H1 (cell line): ENCODE measurements around the gene FBXL17. TPM values are rescaled to one million over a fixed set of nuclear protein-coding genes. Genes with fewer than 3 reads are reported as not detected.

Source experiments
- CTCF ChIA-PET: fragments of 300-600 bp; sonication (Branson Sonifier 250); formaldehyde crosslinking; loops from one replicate; lab custom pipeline; 2021; ENCODE audit not compliant: partially characterized antibody; lab: Charles Lee
- POLR2A ChIA-PET: fragments of 300-600 bp; sonication (Branson Sonifier 250); formaldehyde crosslinking; loops from one replicate; lab custom pipeline; 2021; ENCODE audit warnings: inconsistent platforms; ENCODE audit not compliant: partially characterized antibody; lab: Charles Lee
- DNase-seq, 2 experiments: peaks; one replicate each; pipeline versions ENCODE4 v3.0.0 to v3.0.0-alpha.2; 2010 to 2022; ENCODE audit warnings: low spot score in 2 of 2, low read depth in 1 of 2, mixed read lengths in 1 of 2
- FAIRE-seq: peaks from 2 replicates; lab custom pipeline; 2011; peaks lifted over from hg19 to GRCh38; lab: Jason Lieb, UNC
- H2AFZ ChIP-seq: 2 replicates; pipeline ENCODE4 v1.8.1; 2012; ENCODE audit warnings: low read length, inconsistent platforms
- H2AK5ac ChIP-seq: 2 replicates; pipeline ENCODE4 v1.6.1; 2013; ENCODE audit warnings: low read depth, low read length
- H2BK120ac ChIP-seq: replicated peaks from 2 replicates; pipeline ENCODE3; 2013; ENCODE audit warnings: low read depth, low read length, inconsistent platforms
- H2BK12ac ChIP-seq: 2 replicates; pipeline ENCODE4 v1.6.1; 2013; ENCODE audit warnings: low read depth, low read length
- H2BK15ac ChIP-seq: 2 replicates; pipeline ENCODE4 v1.6.1; 2013; ENCODE audit warnings: low read length
- H2BK20ac ChIP-seq: 2 replicates; pipeline ENCODE4 v1.6.1; 2013; ENCODE audit warnings: low read length
- H2BK5ac ChIP-seq: 2 replicates; pipeline ENCODE4 v1.6.1; 2013; ENCODE audit warnings: low read depth, low read length
- H3K14ac ChIP-seq: 2 replicates; pipeline ENCODE4 v1.6.1; 2013; ENCODE audit warnings: inconsistent platforms; ENCODE audit not compliant: insufficient read length
- H3K18ac ChIP-seq: 2 replicates; pipeline ENCODE4 v1.6.1; 2013; ENCODE audit warnings: low read length; ENCODE audit errors: extremely low read depth
- H3K23ac ChIP-seq: 2 replicates; pipeline ENCODE4 v1.6.1; 2013; ENCODE audit warnings: inconsistent platforms; ENCODE audit not compliant: insufficient read length
- H3K23me2 ChIP-seq: 2 replicates; pipeline ENCODE4 v1.6.1; 2013; ENCODE audit warnings: low read depth, low read length
- H3K27ac ChIP-seq: 2 replicates; pipeline ENCODE4 v1.6.1; 2011; ENCODE audit warnings: low read depth, low read length, inconsistent platforms
- H3K27me3 ChIP-seq, 4 experiments: replicated peaks in 1 of 4; 1 replicate in 1 of 4; 2 replicates in 3 of 4; pipeline versions ENCODE4 v1.6.1 to v1.8.1; 2011 to 2013; ENCODE audit warnings: low read length in 3 of 4, mild to moderate bottlenecking in 3 of 4, inconsistent platforms in 2 of 4, mixed read lengths in 2 of 4, moderate library complexity in 1 of 4; ENCODE audit not compliant: control insufficient read depth in 3 of 4, insufficient read depth in 3 of 4; ENCODE audit errors: extremely low read depth in 1 of 4
- H3K36me3 ChIP-seq, 4 experiments: 2 replicates each; pipeline versions ENCODE4 v1.6.1 to v1.8.1; 2011 to 2013; ENCODE audit warnings: mild to moderate bottlenecking in 4 of 4, low read length in 3 of 4, moderate library complexity in 2 of 4, control low read depth in 1 of 4, inconsistent platforms in 1 of 4; ENCODE audit not compliant: insufficient read depth in 4 of 4, control insufficient read depth in 2 of 4
- H3K4ac ChIP-seq: replicated peaks from 2 replicates; pipeline ENCODE3; 2013; ENCODE audit warnings: low read length, low read depth, mixed read lengths, inconsistent platforms; ENCODE audit not compliant: insufficient read length
- H3K4me1 ChIP-seq, 4 experiments: replicated peaks in 1 of 4; 1 replicate in 1 of 4; 2 replicates in 3 of 4; pipeline versions ENCODE4 v1.6.1 to v1.8.1; 2011 to 2013; ENCODE audit warnings: low read length in 3 of 4, inconsistent platforms in 2 of 4, mixed read lengths in 1 of 4; ENCODE audit not compliant: insufficient read depth in 4 of 4, control insufficient read depth in 3 of 4
- H3K4me2 ChIP-seq, 2 experiments: 2 replicates each; pipeline versions ENCODE4 v1.6.1 to v1.8.1; 2011 to 2013; ENCODE audit warnings: low read depth in 2 of 2, low read length in 2 of 2, control low read depth in 1 of 2, inconsistent platforms in 1 of 2, mild to moderate bottlenecking in 1 of 2; ENCODE audit not compliant: insufficient read depth in 1 of 2
- H3K4me3 ChIP-seq, 4 experiments: fragments of 200-600, 300-600 bp in 1 of 4; sonication (generic), shearing (Covaris generic), sonication (Bioruptor Twin) in 1 of 4; 2 replicates each; pipeline versions ENCODE4 v1.5.1 to v1.8.1; 2011 to 2016; ENCODE audit warnings: low read length in 4 of 4, low read depth in 3 of 4, control low read depth in 2 of 4, inconsistent platforms in 2 of 4, mild to moderate bottlenecking in 2 of 4, mixed read lengths in 1 of 4, moderate library complexity in 1 of 4; ENCODE audit not compliant: insufficient read depth in 2 of 4; ENCODE audit errors: extremely low read depth in 1 of 4
- H3K56ac ChIP-seq: replicated peaks from 2 replicates; pipeline ENCODE3; 2013; ENCODE audit warnings: low read depth, mild to moderate bottlenecking, mixed read lengths, low read length, inconsistent platforms; ENCODE audit not compliant: insufficient read length
- H3K79me1 ChIP-seq: 2 replicates; pipeline ENCODE4 v1.6.1; 2013; ENCODE audit warnings: low read depth, low read length, control low read depth
- H3K79me2 ChIP-seq, 2 experiments: 2 replicates each; pipeline versions ENCODE4 v1.6.1 to v1.8.1; 2012 to 2013; ENCODE audit warnings: low read length in 2 of 2, mild to moderate bottlenecking in 2 of 2, inconsistent platforms in 1 of 2; ENCODE audit not compliant: insufficient read depth in 2 of 2, control insufficient read depth in 1 of 2
- H3K9ac ChIP-seq, 4 experiments: replicated peaks in 1 of 4; 1 replicate in 1 of 4; 2 replicates in 3 of 4; pipeline versions ENCODE4 v1.6.1 to v1.8.1; 2011 to 2013; ENCODE audit warnings: low read depth in 3 of 4, low read length in 3 of 4, control low read depth in 2 of 4, mild to moderate bottlenecking in 2 of 4, moderate library complexity in 2 of 4, inconsistent platforms in 1 of 4; ENCODE audit errors: extremely low read depth in 1 of 4
- H3K9me3 ChIP-seq, 2 experiments: 2 replicates each; pipeline versions ENCODE4 v1.6.1 to v1.8.1; 2012 to 2013; ENCODE audit warnings: mild to moderate bottlenecking in 2 of 2, moderate library complexity in 2 of 2, control low read depth in 1 of 2, inconsistent platforms in 1 of 2, low read depth in 1 of 2, low read length in 1 of 2, mixed read lengths in 1 of 2; ENCODE audit not compliant: insufficient read depth in 2 of 2
- H4K20me1 ChIP-seq, 2 experiments: replicated peaks in 1 of 2; 2 replicates each; pipeline versions ENCODE3 to v1.8.1; 2011 to 2013; ENCODE audit warnings: inconsistent platforms in 2 of 2, low read length in 2 of 2, mild to moderate bottlenecking in 1 of 2; ENCODE audit not compliant: insufficient read depth in 2 of 2, control insufficient read depth in 1 of 2
- H4K5ac ChIP-seq: 2 replicates; pipeline ENCODE4 v1.6.1; 2013; ENCODE audit warnings: low read length, low read depth, mixed read lengths, inconsistent platforms; ENCODE audit not compliant: insufficient read length
- H4K8ac ChIP-seq: 2 replicates; pipeline ENCODE4 v1.8.0; 2013; ENCODE audit warnings: mild to moderate bottlenecking, moderate library complexity, low read length, inconsistent platforms; ENCODE audit not compliant: insufficient read depth; ENCODE audit errors: extremely low read depth
- H4K91ac ChIP-seq: replicated peaks from 2 replicates; pipeline ENCODE3; 2013; ENCODE audit warnings: low read length, mixed read lengths, inconsistent platforms; ENCODE audit not compliant: insufficient read length
- RFX5 ChIP-seq: IDR thresholded peaks from 2 replicates; pipeline ENCODE4 v1.6.1; 2011; ENCODE audit warnings: low read depth, low read length, improper control_type of control experiment, borderline replicate concordance
- TCF12 ChIP-seq: IDR thresholded peaks from 2 replicates; pipeline ENCODE4 v1.6.1; 2011; ENCODE audit warnings: low read depth, mild to moderate bottlenecking, low read length
- WGBS, 2 experiments: shearing (Covaris generic) in 1 of 2; methylation state at CpG; one replicate each; pipeline versions ENCODE4 v1.1.6 to v1.1.7; 2013 to 2015; ENCODE audit warnings: low lambda C conversion rate in 2 of 2, mixed read lengths in 2 of 2, inconsistent platforms in 1 of 2, low coverage in 1 of 2, missing lambda C conversion rate in 1 of 2; ENCODE audit not compliant: insufficient replicate concordance in 2 of 2, insufficient coverage in 1 of 2, insufficient read length in 1 of 2; ENCODE audit errors: extremely low coverage in 1 of 2, missing lambda C conversion rate in 1 of 2; 5-methylcytosine and 5-hydroxymethylcytosine counted together
- polyA plus RNA-seq, 7 experiments: library from polyadenylated mRNA; depleted of rRNA in 3 of 7; stranded (reverse) in 5 of 7; unstranded in 2 of 7; fragments of >200 nt in 5 of 7; fragments of 200-250 nt in 2 of 7; gene quantifications; 1 replicate in 5 of 7; 2 replicates in 1 of 7; 4 replicates in 1 of 7; pipeline versions ENCODE4 v1.2.1 to v1.2.3, GENCODE V29; 2011 to 2013; ENCODE audit warnings: missing spikeins in 2 of 7, mixed read lengths in 2 of 7
- total RNA-seq: library from RNA; stranded (reverse); fragmentation: NEBNext Ultra II Directional; extraction: Animal tissue kit (Norgen Biotek cat#: 25700); gene quantifications from 2 replicates; pipeline ENCODE4 v1.2.1, GENCODE V29; 2021

Gene FBXL17
- total and polyA plus RNA-seq, 2 of the 8 experiments (the other 6 are each of a cell fraction or from before 2014, with no cell fraction given) = 0.35 to 4.3 TPM

- no peak for TF ChIP-seq TCF12
- TF ChIP-seq RFX5 = no peak
- TF ChIP-seq, all 59 proteins: peak for 0
- H2BK15ac ChIP-seq = no peak overlapping the region
- peaks cover 0 to 14% (median 6%) of the 10 kb centered on the region in 4 experiments; a peak in 3 of 7 replicates for H3K4me1 ChIP-seq
- H3K9me3 ChIP-seq = no peaks in the 10 kb centered on the region
- no peak overlapping the region for H3K4ac ChIP-seq
- no peaks in the 10 kb centered on the region for H3K36me3 ChIP-seq
- no peak overlapping the region for H2AK5ac ChIP-seq
- 96% methylated on average over 1 of the region's 1 CpG; no CpG with 5 or more reads in 1 of the 2 experiments for WGBS, 2 experiments
- H4K8ac ChIP-seq = no peak overlapping the region
- no peak overlapping the region for H3K4me3 ChIP-seq
- CTCF ChIA-PET = interaction anchor here (1.1 kb wide), 1 partner anchor 17 kb away, joined by 3 read pairs; no protein-coding TSS in a partner anchor
- no peaks in the 10 kb centered on the region for H3K79me1 ChIP-seq
- no peak overlapping the region for H2AFZ ChIP-seq
- H2BK20ac ChIP-seq = no peak overlapping the region
- H3K23me2 ChIP-seq = no peaks in the 10 kb centered on the region
- H3K9ac ChIP-seq = no peak overlapping the region
- POLR2A ChIA-PET = no interaction called here
- H4K20me1 ChIP-seq = no peaks in the 10 kb centered on the region
- no peak overlapping the region for H4K91ac ChIP-seq
- no peak for DNase-seq
- no peak overlapping the region for H3K27ac ChIP-seq
- no peak overlapping the region for H3K4me2 ChIP-seq
- no peak overlapping the region for H4K5ac ChIP-seq
- H3K14ac ChIP-seq = no peak overlapping the region
- H2BK12ac ChIP-seq = no peak overlapping the region
- H2BK120ac ChIP-seq = no peak overlapping the region
- no peak for FAIRE-seq
- H3K56ac ChIP-seq = no peak overlapping the region
- H3K79me2 ChIP-seq = no peaks in the 10 kb centered on the region
- no peaks in the 10 kb centered on the region for H3K27me3 ChIP-seq
- H3K18ac ChIP-seq = no peak overlapping the region
- no peak overlapping the region for H2BK5ac ChIP-seq
- H3K23ac ChIP-seq = no peak overlapping the region
Observed at GRCh38 chr5:107930891-107931290, 451.0 kb downstream of the FBXL17 start.
